ENCODE results near the gene CAGE1. TPM values are rescaled to one million over a fixed set of nuclear protein-coding genes. Genes with fewer than 3 reads are reported as not detected.
"Not testable (repeated sequence)": the region's sequence is repeated elsewhere in the genome, so short reads cannot be mapped to it uniquely, and the experiment has no call there.

Gene CAGE1
- total RNA-seq, 2 experiments from 2014 or later = 0.10 TPM

DNA sequence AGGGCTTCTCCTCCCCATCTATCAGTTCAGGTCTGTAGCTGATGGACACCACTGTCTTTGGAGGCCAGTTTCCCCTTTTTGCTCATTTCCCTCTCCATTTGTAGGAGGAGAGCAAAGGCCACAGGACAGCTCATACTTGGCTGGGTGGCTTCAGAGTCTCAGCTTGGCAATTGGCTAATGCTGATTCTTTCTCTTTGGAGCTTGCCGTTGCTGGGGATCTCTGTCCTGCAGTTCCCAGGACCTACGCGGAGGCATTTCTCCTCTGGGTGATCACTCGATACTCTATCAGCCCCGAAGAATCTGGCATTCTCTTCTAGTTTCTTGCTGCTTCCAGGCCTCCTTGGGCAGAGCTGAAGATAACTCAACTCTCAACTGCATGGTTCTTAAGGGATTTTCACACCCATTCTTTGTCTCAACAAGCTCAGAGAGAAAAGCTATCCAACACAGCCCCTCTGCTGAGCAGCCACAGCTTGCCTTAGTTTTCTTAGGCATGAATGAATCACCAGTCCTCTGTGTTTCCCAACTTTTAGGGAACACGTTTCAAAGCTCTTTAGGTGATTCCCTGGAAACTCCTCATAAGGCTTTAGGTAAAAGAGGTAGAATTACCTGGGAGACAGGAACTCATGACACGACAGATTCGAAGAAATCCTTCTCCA is 57.3 kb downstream of the CAGE1 start:
- H3K36me3 Mint-ChIP-seq = no peaks in the 10 kb centered on the region
- H3K27me3 Mint-ChIP-seq = no peaks in the 10 kb centered on the region
- no peaks in the 10 kb centered on the region for H3K4me1 Mint-ChIP-seq
- H3K27ac Mint-ChIP-seq = no peak overlapping the region
- no peak for DNase-seq
- no peaks in the 10 kb centered on the region for H3K9me3 Mint-ChIP-seq
- H3K4me3 Mint-ChIP-seq = no peak overlapping the region

DNA sequence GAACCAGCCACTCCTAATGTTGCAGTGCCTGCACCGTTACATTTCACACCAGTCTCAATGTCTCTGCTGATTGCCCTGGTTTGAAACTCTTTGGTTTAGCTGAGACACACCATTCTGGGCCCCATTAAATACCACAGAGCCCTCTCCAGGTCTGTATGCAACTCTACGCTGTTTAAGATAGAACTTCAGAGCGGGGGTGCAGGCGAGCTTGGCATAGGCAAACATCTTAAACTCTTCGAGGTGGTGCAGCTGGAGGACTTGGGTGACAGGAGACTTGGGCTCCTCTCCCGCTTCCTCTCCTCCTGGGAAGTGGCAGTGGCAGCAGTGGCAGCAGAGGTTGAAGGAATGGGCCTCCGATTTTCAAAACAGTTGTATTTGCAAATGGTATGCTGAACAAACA is 58.1 kb downstream of the CAGE1 start:
- Mint-ChIP-seq H3K27me3 (no peaks in the 10 kb centered on the region), H3K9me3 (no peaks in the 10 kb centered on the region), H3K27ac (no peak overlapping the region), H3K36me3 (no peaks in the 10 kb centered on the region), H3K4me1 (no peaks in the 10 kb centered on the region), H3K4me3 (no peak overlapping the region)
- no peak for DNase-seq

DNA sequence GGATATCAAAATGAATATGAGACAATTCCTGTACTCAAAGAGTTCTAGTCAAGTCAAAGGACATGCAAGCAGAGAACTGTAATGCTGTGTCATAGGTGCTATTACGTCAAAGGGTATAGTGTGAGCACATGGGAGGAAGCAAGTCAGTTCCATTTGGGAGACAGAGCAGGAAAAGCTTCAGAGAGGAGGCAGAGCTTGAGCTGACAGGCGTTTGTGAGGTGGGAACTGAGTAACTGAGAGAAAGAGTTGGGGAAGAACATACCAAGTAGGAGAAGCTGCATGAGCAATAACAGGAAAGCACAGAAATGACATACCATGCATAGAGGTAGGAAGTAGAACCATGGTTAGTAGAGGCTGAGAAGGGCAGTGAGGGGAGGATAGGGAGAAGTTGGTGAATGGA is 61.3 kb downstream of the CAGE1 start:
- Mint-ChIP-seq H3K27ac (no peak overlapping the region), H3K4me3 (no peak overlapping the region), H3K9me3 (no peaks in the 10 kb centered on the region), H3K36me3 (no peaks in the 10 kb centered on the region), H3K4me1 (no peaks in the 10 kb centered on the region), H3K27me3 (no peaks in the 10 kb centered on the region)
- DNase-seq = no peak

- no peaks in the 10 kb centered on the region for H3K4me1 Mint-ChIP-seq
- H3K27me3 Mint-ChIP-seq = no peaks in the 10 kb centered on the region
- H3K4me3 Mint-ChIP-seq = no peak overlapping the region
- H3K36me3 Mint-ChIP-seq = no peaks in the 10 kb centered on the region
- no peak for DNase-seq
- no peak overlapping the region for H3K27ac Mint-ChIP-seq
- H3K9me3 Mint-ChIP-seq = no peaks in the 10 kb centered on the region
Measured at GRCh38 chr6:7325750-7326149, 63.8 kb downstream of the CAGE1 start.

DNA sequence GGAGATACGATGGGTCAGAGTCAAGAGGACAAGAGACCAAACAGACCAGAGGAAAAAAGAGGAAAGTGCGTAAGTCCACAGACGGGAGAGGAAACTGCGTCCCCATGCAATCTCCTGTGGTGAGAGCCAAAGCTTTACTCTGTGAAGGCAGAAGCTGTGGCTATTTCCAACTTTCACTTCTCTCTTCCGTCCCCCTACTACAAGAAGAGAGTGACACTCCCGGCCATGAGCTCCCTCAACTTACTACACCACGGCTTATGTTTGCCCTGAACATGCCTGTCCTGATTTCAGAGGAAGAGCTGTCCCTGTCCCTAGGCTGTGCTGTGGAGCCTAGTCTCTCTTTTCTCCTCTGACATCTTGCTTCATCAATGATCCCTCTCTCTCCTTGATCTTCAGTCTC is 65.0 kb downstream of the CAGE1 start:
- no peak overlapping the region for H3K27ac Mint-ChIP-seq
- no peaks in the 10 kb centered on the region for H3K27me3 Mint-ChIP-seq
- no peaks in the 10 kb centered on the region for H3K9me3 Mint-ChIP-seq
- H3K36me3 Mint-ChIP-seq = no peaks in the 10 kb centered on the region
- H3K4me3 Mint-ChIP-seq = no peak overlapping the region
- DNase-seq = no peak
- H3K4me1 Mint-ChIP-seq = no peaks in the 10 kb centered on the region

DNA sequence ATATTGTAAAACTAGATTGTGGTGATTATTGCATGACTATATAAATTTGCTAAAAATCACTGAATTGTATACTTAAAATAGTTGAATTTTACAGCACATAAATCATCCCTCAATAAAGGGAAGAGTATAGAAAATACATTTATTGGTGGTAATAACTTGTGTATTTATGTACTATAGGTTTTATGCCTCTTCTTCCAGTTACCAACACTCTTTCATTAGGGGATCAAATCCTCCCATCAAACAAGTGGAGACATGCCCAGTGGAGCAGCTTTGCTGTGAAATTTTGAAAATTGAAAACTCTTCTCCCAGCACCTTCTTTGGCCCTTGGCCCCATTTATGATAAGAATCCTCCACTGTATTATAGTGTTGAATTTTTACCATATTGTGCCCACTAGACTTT is 66.5 kb downstream of the CAGE1 start:
- Mint-ChIP-seq H3K27ac (no peak overlapping the region), H3K9me3 (no peaks in the 10 kb centered on the region), H3K4me1 (no peaks in the 10 kb centered on the region), H3K4me3 (no peak overlapping the region), H3K36me3 (no peaks in the 10 kb centered on the region), H3K27me3 (no peaks in the 10 kb centered on the region)
- no peak for DNase-seq

DNA sequence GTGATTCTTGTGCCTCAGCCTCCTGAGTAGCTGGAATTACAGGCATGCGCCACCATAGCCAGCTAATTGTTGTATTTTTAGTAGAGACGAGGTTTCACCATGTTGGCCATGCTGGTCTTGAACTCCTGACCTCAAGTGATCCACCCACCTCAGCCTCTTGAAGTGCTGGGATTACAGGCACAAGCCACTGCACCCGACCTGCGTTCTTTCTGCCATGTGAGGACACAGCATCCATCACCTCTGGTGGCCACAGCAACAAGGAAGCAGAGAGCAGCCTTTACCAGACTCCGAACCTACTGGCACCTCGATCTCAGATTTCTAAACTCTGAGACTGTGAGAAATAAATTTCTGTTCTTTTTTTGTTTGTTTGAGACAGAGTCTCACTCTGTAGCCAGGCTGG is 67.7 kb downstream of the CAGE1 start:
- H3K27ac Mint-ChIP-seq, H3K4me3 Mint-ChIP-seq, H3K27me3 Mint-ChIP-seq, DNase-seq, H3K4me1 Mint-ChIP-seq, H3K9me3 Mint-ChIP-seq, H3K36me3 Mint-ChIP-seq: not testable (repeated sequence)

GRCh38 chr6:7319406-7319805 is 70.1 kb downstream of the CAGE1 start:
- H3K4me3 Mint-ChIP-seq, H3K9me3 Mint-ChIP-seq, H3K36me3 Mint-ChIP-seq, H3K27ac Mint-ChIP-seq, DNase-seq, H3K4me1 Mint-ChIP-seq, H3K27me3 Mint-ChIP-seq: not testable (repeated sequence)

DNA sequence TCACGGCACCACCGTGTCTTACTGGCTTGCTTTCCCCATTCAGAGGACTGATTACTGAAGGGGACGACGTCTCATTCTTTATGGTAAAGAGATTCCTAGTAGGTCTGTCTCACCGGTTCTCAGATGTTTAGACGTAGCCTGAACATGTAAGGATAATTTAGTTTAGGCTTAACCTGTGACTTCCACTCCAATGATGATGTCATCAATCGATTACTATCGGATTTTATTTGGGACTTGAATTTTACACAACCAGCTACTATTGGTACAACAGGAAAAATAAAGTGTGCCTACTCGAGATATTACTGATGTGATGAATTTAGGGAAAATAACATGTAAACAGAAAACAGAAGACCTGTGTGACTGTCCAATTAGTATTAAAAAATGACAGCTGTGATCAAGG is 72.0 kb downstream of the CAGE1 start:
- no peak for DNase-seq
- no peaks in the 10 kb centered on the region for H3K9me3 Mint-ChIP-seq
- no peaks in the 10 kb centered on the region for H3K36me3 Mint-ChIP-seq
- no peak overlapping the region for H3K27ac Mint-ChIP-seq
- H3K4me1 Mint-ChIP-seq = peaks cover 10% of the 10 kb centered on the region
- no peaks in the 10 kb centered on the region for H3K27me3 Mint-ChIP-seq
- H3K4me3 Mint-ChIP-seq = no peak overlapping the region

DNA sequence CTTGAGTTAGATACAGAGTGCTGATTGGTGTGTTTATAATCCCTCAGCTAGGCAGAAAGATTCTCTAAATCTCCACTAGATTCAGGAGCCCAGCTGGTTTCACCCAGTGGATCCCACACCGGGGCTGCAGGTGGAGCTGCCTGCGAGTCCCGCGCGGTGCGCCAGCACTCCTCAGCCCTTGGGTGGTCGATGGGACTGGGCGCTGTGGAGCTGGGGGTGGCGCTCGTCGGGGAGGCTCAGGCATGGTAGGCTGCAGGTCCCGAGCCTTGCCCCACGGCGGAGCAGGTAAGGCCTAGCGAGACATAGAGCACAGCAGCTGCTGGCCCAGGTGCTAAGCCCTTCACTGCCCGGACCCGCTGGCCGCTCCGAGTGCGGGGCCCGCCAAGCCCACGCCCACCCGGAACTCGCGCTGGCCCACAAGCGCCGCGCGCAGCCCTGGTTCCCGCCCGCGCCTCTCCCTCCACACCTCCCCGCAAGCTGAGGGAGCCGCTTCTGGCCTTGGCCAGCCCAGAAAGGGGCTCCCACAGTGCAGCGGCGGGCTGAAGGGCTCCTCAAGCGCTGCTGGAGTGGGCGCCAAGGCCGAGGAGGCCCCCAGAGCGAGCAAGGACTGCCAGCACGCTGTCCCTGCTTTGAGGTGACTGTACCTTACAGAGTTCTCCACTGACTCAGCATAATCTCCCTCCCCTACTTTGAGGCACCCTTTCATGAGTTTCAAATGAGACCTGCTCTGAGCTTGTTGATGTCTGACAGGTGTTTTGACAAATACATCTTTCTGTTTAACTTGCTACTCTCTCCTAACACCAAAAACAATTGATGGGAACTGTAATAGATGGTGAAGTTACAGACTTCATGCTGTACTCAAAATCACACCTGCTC is 72.6 kb downstream of the CAGE1 start:
- H3K4me1 Mint-ChIP-seq = peaks cover 10% of the 10 kb centered on the region
- no peak overlapping the region for H3K4me3 Mint-ChIP-seq
- H3K9me3 Mint-ChIP-seq = no peaks in the 10 kb centered on the region
- H3K36me3 Mint-ChIP-seq = peaks cover 5% of the 10 kb centered on the region
- H3K27ac Mint-ChIP-seq = no peak overlapping the region
- no peak for DNase-seq
- peaks cover 3% of the 10 kb centered on the region for H3K27me3 Mint-ChIP-seq

- peaks cover 3% of the 10 kb centered on the region for H3K27me3 Mint-ChIP-seq
- H3K4me1 Mint-ChIP-seq = peaks cover 18% of the 10 kb centered on the region
- no peaks in the 10 kb centered on the region for H3K9me3 Mint-ChIP-seq
- no peak for DNase-seq
- H3K4me3 Mint-ChIP-seq = no peak overlapping the region
- H3K27ac Mint-ChIP-seq = no peak overlapping the region
- peaks cover 9% of the 10 kb centered on the region for H3K36me3 Mint-ChIP-seq
Measured at GRCh38 chr6:7315948-7316365, 73.6 kb downstream of the CAGE1 start.

DNA sequence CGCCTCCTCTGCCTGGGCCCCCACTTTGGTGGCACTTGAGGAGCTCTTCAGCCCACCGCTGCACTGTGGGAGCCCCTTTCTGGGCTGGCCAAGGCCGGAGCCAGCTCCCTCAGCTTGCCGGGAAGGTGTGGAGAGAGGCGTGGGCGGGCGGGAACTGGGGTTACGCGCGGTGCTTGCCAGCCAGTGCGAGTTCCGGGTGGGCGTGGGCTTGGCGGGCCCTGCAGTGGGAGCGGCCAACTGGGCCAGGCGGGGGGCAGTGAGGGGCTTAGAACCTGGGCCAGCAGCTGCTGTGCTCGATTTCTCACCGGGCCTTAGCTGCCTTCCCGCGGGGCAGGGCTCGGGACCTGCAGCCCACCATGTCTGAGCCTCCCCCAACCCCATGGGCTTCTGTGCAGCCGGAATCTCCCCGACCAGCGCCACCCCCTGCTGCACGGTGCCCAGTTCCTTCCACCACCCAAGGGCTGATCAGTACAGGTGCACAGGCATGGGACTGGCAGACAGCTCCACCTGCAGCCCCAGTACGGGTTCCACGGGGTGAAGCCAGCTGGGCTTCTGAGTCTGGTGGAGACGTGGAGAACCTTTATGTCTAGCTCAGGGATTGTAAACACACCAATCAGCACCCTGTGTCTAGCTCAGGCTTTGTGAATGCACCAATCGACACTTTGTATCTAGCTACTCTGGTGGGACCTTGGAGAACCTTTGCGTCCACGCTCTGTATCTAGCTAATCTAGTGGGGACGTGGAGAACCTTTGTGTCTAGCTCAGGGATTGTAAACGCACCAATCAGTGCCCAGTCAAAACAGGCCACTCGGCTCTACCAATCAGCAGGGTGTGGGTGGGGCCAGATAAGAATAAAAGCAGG is 74.2 kb downstream of the CAGE1 start:
- H3K27ac Mint-ChIP-seq, H3K4me3 Mint-ChIP-seq, DNase-seq, H3K27me3 Mint-ChIP-seq, H3K9me3 Mint-ChIP-seq: not testable (repeated sequence)
- peaks cover 18% of the 10 kb centered on the region for H3K4me1 Mint-ChIP-seq
- peaks cover 13% of the 10 kb centered on the region for H3K36me3 Mint-ChIP-seq

DNA sequence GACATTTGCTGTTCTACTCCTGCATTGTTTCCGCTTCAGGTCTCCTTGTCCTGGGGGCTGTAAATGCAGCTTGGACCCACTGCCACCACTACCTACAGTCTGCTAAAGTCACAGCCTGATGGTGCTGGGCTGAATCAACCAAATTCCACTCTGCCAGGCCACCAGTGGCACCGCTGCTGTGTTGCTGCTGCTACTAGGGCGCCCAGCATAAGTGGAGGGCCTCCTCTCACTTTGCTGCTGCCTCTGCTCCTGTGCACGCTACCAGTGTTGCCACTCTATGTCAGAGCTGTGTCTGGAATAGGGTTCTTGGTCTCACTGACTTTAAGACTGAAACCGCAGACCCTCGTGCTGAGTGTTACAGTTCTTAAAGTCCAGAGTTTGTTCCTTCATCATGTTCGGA is 75.1 kb downstream of the CAGE1 start:
- Mint-ChIP-seq H3K4me3 (no peak overlapping the region), H3K36me3 (peaks cover 22% of the 10 kb centered on the region), H3K27me3 (peaks cover 3% of the 10 kb centered on the region), H3K27ac (peak overlapping the region; percentile 57), H3K9me3 (peaks cover 8% of the 10 kb centered on the region), H3K4me1 (peaks cover 22% of the 10 kb centered on the region)
- DNase-seq = no peak

GRCh38 chr6:7313505-7314165 is 75.9 kb downstream of the CAGE1 start:
- peaks cover 3% of the 10 kb centered on the region for H3K27me3 Mint-ChIP-seq
- no peak for DNase-seq
- H3K27ac Mint-ChIP-seq = peak overlapping the region; percentile 91
- peak overlapping the region; percentile 97 for H3K4me3 Mint-ChIP-seq
- H3K9me3 Mint-ChIP-seq = peaks cover 8% of the 10 kb centered on the region
- peaks cover 28% of the 10 kb centered on the region for H3K4me1 Mint-ChIP-seq
- peaks cover 30% of the 10 kb centered on the region for H3K36me3 Mint-ChIP-seq
